CD4-positive, alpha-beta T cell treated with Interleukin-4 for 4 hours (primary cell): ENCODE data around the gene CD58.

ENCODE experiments used
- DNase-seq: peaks from one replicate; pipeline ENCODE4 v3.0.0-alpha.2; 2020

Gene CD58

GRCh38 chr1:116508085-116508983 is 62.5 kb downstream of the CD58 start:
- DNase-seq: peak; percentile 51

DNA sequence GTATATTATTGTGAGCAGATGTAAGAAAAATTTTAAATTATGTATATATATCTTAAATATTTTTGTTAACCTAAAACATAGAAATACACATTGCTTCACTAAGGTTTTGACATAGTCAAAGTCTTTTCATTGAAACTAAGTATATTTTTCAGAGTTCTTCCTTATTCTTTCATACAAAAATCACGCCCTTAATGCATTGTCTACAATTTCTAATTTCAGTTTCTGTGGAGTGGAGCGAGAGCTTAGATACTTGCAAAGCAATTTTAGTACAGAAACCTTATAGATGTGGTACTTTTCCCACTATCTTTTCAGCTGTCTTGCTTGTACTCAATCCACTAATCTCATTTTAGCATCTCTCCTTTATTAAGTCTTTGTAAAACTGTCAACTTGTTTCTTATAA is 63.2 kb downstream of the CD58 start:
- DNase-seq: no peak

DNA sequence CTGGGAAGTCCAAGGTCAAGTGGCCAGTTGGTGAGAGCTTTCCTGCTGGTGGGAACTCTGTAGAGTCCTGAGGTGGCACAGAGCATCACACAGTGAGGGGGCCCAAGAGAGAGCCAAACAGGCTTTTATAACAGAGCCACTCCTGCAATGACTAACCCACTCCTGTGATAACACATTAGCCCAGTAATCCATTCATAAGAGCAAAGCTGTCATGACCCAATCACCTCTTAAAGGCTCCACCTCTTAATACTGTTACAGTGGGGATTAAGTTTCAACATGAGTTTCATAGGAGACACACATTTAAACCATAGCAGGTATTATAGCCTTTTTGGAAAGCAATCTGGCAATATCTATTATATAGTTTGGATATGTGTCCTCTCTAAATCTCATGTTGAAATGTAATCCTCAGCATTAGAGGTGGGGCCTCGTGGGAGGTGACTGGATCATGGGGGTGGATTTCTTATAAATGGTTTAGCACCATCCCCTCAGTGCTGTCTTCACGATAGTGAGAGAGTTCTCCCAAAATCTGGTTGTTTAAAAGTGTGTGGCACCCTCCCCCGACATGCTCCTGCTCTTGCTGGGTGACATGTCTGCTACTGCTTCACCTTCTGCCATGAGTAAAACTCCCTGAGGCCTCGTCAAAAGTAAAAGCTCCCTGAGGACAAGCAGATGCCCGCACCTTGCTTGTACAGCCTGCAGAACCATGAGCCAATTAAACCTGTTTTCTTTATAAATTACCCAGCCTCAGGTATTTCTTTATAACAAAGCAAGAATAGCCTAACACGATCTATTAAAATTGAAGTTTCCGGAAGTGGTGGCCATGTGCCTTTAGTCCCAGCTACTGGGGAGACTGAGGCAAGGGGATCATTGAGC is 64.5 kb downstream of the CD58 start:
- DNase-seq: peak; percentile 44

DNA sequence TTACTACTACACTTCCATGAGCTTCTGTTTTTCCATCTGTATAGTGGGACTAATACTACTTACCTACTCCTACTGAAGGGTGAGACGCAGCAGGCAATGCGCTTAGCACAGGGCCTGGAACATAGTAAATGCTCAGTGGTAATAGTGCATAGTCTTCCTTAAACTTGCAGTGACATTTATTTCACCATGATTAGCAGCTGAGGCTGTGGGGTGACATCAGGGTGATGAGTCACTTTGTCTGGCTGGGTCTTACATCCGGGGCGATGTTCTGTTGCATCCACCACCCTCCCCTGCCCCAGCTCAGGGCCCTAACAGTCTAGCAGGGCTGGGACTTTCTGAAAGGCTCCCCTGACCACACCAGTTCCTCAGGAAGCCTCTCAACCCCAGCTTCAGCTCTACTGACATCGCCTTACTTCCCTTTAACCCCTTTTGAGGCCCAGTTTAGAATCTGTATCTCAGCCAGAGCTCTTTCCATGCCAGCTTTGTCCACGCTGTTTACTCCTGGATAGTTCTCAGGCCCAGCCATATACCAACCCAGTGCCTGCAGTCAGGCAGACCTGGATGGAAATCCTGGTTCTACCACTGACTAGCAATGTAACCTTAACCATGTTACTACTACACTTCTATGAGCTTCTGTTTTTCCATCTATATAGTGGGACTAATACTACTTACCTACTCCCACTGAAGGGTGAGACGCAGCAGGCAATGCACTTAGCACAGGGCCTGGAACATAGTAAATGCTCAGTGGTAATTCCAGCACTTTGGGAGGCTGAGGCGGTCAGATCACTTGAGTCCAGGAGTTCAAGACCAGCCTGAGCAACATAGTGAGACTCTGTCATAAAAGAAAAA is 66.3 kb downstream of the CD58 start:
- peak; percentile 97 for DNase-seq

GRCh38 chr1:116503546-116504307 is 67.1 kb downstream of the CD58 start:
- DNase-seq: peak; percentile 50

DNA sequence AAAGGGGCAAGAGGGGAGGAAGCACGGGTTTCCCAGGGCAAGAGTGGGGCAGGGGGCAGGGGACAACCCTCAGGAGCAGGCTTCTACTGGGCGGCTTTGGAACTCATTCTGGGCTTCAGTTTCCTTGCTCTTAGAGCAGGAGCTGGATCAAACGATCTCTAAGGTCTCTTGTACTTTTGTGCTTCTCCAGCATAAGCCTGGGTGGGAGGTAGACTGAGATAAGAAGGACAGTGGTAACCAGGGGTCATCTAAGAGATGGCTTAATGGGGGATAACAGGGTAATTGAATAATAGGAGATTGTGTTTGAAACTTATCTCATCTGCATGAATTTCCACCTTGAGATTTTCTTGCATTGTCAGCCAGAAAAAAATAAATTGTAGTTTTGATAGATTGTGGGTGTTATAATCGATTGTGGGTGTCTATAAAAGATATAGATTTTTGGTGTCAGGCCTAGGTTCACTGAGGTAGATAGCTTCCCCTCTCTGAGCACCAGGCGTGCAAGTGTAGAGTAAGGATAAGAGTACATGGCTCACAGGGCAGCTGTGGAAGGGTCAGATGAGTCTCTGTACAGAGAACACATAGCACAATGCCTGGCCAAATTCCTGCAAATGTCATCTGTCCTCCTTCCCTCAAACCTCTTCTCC is 68.0 kb downstream of the CD58 start:
- no peak for DNase-seq

DNA sequence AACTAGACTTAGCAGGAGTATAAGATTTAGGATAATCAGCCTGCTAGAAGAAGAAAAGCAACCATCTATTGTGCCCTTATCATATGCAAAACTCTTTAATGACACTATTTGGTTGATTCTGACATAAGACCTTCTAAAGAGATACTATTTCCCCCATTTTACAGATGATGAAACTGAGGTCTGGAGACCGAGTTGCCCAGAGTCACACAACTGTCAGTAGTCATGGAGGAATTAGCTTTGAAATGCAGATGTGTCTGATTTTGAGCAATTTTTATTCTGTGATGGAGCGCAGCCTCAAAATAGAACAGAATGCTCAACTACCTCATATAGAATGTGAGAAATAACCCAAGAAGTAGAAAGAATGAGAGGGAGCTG is 69.0 kb downstream of the CD58 start:
- no peak for DNase-seq

DNA sequence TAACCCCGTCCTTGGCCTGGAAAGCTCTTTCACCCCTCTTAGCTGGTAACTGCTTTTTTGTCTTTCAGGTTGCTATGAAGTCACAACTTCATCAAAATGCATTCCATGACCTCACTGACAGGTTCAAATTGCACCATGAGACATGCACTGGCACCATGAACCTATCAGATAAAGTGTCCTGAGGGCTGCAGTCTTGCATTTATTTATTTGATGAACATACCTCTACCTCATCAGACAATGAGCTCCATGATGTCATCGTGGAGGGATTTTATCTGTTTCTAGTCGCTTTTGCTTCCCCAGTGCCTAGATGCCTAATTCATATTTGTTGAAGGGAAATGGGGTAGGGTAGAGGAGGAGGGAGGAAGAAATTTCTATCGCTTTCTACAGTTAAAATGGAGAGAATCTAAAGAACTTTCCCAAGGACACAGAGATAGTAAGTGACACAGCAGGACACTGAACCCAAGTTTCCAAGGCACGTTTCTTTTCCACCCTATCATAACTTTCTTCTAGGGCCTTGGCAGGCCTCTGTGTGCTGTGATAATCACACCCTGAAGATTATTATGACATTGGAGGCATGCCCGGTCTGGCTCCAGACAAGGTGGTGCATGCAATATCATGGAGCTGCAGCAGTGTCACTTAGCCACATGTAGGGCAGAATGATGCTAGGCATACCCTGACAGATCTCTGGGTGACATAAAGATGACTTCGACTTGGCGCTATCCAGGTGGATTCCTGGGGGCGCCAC is 69.5 kb downstream of the CD58 start:
- no peak for DNase-seq

DNA sequence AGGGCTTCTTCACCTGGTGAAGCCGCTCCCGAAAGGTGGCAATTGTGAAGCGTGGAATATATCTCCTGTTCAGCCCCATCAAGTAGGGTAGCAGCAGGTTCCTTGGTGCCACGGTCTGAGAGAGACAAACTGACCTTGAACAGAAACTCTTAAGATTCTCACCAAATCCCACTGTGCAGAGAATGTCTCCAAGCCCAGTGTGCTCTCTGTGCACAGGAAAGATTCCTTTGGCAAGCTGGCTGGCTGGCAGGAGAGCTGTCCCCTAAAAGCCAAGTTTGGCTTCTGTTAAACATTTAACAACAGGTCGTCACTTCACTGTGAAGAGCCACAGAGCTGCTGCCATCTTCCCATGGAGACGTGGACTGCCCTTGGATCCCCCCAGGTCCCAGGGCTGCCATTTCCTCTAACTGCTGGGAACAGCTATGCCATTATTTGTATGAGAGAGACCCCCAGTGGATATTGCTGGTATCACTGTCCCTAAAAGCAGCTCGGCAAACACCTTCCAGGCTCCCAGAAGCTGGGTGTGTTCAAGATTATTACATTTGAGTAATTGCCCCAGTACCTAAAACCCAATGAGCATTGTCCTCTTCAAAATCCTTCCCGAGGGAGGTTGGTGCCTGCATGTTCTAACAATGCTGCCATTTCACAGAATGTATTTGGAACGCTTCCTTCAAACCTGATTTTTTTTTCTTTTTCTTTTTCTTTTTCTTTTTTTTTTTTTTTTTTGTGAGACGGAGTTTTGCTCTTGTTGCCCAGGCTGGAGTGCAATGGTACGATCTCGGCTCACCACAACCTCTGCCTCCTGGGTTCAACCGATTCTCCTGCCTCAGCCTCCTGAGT is 71.8 kb downstream of the CD58 start:
- peak; percentile 66 for DNase-seq

GRCh38 chr1:116497656-116498055 is 73.2 kb downstream of the CD58 start:
- DNase-seq: no peak

DNA sequence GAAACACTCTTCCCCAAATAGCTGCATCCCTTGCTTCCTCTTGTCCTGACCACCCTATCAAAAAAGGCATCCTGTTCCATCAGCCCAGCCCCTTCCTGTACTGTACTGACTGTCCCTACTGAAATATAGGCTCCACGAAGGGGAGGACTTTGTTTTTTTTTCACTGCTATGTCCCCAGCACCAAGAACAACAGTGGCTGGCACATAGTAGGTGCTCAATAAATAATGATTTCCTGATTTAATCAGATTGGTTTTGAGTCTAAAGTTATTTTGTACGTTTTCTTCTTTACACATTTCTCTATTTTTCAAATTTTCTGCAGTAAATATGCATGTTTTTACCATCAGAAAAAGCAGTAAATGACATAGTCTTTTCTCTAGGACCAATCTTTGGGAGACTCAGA is 73.9 kb downstream of the CD58 start:
- DNase-seq: no peak

DNA sequence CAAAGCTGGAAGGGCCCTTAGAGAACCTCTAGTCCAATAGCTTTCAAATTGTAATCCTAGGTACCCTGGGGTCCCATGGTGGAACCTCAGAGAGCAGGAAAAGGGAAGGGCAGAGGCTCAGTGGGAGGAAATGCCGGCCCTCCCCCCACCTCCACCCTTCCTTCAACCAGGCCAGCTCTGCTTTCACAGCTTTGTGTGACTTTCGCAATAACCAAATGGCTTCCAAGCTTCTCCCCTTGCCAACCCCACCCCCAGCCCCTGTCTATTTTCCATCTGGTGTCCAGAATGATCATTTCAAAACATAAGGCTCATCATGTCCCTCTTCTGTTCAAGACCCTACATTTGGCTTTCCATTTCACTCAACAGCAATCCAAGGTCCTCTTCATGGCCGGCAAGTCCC is 74.4 kb downstream of the CD58 start:
- DNase-seq: no peak

- no peak for DNase-seq
These were observed 75.3 kb downstream of the CD58 start for GRCh38 chr1:116495535-116495934.

DNA sequence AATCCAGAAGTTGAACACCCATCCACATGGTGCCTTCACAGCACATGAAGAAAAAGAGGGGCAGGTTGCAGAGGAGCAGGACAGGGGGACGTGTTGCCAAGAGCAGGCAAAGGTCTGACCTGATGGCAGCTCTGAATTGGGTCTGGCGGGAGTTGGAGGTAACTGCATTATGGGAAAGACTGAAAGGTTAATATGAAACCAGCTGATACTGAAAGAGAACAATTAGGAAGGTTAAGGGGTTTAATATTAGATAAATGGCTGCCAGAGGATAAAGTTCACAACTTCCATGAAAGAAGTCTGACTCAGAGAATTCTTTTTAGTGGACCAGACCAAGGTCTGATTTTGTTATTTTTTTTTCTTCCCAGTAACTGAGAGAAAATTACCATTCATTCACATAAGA is 76.1 kb downstream of the CD58 start:
- no peak for DNase-seq

- DNase-seq: no peak
These were observed 76.5 kb downstream of the CD58 start for GRCh38 chr1:116494353-116494692.

DNA sequence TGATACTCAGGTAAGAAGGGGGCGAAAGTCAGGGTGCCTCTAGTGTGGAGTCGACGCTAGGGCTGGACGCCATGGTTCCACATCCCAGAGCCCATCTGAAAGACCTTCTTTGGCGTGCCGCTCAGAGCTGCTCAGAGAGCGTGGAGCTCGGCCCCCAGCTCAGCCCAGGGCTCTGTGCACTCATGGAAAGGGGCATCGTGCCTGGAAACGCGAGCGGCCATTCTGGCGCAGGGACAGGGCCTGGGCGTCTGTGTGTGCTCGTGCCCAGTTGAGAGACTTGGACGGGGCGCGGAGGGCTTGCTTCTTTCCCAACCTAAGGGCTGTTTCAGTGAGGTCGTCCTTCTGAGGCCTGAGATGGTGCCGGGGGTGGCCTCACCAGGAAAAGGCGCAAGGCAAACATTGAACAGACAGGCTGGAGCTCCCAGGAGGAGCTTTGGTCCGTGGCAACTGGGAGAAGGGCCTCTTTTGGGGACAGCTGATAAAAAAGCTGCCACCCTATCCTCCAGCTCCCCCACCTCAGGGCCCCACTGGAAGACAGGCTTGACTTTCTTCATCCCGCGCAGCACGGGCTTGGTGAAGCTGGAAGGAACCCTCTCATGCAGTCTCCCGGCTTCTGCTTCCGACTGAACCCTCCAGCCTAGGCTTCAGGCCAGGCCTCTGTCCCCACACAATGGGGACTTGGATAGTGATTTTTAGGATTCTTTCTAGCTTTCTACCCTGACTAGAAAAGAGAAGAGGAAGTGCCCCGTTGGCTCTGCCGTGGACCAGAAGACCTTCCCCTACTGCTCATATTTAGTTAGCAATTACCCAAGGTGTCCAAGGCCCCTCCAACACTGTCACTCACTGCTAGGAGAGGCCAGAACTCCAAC is 77.1 kb downstream of the CD58 start:
- no peak for DNase-seq

DNA sequence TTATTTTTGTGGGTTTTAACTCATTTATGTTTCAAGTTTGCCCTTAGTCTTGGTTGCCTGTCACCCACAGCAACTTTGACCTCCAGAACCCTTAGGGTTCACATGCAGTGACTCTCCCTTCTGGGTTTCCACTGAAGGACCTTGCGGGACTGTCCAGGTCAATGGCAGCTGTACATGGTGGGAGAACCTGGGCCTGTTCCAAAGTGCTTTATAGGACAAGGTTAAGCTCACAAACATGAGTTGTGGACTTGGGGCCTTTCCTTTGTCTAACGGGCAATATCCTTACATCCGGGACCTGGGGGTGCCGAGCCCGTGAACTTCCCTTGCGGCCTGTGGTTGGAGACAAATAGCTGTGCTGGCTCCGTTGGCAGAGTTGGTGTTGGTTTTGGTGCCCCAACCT is 77.8 kb downstream of the CD58 start:
- no peak for DNase-seq

GRCh38 chr1:116492358-116492811 is 78.4 kb downstream of the CD58 start:
- DNase-seq: no peak
